Fibroblast of pulmonary artery (primary cell): ENCODE results near the gene A1CF.
A peak's percentile ranks its signal among the peaks of the same experiment; 100 is the strongest.

Source experiments
- DNase-seq: peaks from one replicate; pipeline ENCODE4 v3.0.0-alpha.2; 2010; ENCODE audit warnings: low read depth
- H3K4me3 ChIP-seq: replicated peaks from 2 replicates; pipeline ENCODE4 v1.5.1; 2011; ENCODE audit warnings: low read depth, mild to moderate bottlenecking, control low read depth, low read length, moderate library complexity
- TF ChIP-seq, protein P1 (sequence below): IDR thresholded peaks from 2 replicates; pipeline ENCODE4 v1.5.1; 2011; ENCODE audit warnings: mild to moderate bottlenecking, control low read depth, low read length, inconsistent platforms; ENCODE audit errors: missing control alignments

The A1CF gene

GRCh38 chr10:50850578-50851230 lies 34.7 kb downstream of the A1CF start:
- TF ChIP-seq, protein P1, sequence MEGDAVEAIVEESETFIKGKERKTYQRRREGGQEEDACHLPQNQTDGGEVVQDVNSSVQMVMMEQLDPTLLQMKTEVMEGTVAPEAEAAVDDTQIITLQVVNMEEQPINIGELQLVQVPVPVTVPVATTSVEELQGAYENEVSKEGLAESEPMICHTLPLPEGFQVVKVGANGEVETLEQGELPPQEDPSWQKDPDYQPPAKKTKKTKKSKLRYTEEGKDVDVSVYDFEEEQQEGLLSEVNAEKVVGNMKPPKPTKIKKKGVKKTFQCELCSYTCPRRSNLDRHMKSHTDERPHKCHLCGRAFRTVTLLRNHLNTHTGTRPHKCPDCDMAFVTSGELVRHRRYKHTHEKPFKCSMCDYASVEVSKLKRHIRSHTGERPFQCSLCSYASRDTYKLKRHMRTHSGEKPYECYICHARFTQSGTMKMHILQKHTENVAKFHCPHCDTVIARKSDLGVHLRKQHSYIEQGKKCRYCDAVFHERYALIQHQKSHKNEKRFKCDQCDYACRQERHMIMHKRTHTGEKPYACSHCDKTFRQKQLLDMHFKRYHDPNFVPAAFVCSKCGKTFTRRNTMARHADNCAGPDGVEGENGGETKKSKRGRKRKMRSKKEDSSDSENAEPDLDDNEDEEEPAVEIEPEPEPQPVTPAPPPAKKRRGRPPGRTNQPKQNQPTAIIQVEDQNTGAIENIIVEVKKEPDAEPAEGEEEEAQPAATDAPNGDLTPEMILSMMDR, result no peak
- peak; percentile 4 for DNase-seq
- H3K4me3 ChIP-seq, result no peak overlapping the region

- TF ChIP-seq, protein P1, result no peak
- no peak overlapping the region for H3K4me3 ChIP-seq
- DNase-seq, result no peak
These were observed 38.7 kb downstream of the A1CF start for GRCh38 chr10:50846753-50847152.

DNA sequence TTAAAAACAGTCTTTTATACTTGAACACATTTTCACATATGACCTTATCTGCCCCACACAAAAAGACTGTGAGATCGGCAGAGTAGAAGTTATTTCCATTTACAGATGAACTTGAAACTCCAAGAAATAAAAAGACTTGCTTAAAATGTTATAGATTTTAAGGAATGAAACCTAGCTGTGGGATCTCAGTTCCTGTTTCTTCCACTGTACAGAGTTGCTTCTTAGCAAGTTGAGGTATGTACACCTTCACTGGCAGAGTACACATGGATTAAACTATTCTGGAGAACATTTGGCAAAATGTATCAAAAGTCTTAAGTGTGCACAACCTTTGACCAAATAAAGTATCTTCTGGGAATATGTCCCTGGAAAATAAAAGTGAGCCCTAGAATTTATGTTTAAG lies 48.3 kb downstream of the A1CF start:
- no peak overlapping the region for H3K4me3 ChIP-seq
- TF ChIP-seq, protein P1, result no peak
- no peak for DNase-seq

DNA sequence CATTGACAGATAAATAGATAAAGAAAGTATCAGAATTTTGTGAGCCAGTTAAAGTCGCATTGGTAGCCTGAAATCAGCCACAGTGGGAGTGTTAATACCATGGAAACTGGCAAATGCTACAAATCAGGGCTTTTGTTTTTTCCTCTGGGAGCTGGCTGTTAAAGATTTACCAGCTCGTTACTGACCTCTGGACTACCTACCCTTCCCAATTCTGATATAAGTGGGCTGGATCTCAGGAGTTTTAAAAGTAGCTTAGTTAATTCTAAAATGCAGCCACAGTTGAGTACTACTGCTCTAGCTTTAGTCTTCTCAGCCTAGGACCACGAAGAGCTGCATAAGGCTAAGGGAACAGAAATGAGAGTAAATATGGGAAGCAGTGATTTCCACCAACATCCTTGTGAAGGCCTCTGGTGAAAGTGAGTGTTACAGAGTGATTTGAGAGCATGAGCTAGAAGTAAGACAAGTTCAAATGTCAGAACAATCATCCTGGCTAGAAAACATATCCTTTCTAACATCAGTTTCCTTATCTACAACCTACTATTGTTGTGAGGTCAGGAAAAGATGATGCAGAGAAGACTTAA lies 53.2 kb downstream of the A1CF start:
- H3K4me3 ChIP-seq, result no peak overlapping the region
- DNase-seq, result no peak
- TF ChIP-seq, protein P1, result no peak

- TF ChIP-seq, protein P1, result no peak
- DNase-seq, result no peak
- no peak overlapping the region for H3K4me3 ChIP-seq
These were observed 55.4 kb downstream of the A1CF start for GRCh38 chr10:50830066-50830465.

DNA sequence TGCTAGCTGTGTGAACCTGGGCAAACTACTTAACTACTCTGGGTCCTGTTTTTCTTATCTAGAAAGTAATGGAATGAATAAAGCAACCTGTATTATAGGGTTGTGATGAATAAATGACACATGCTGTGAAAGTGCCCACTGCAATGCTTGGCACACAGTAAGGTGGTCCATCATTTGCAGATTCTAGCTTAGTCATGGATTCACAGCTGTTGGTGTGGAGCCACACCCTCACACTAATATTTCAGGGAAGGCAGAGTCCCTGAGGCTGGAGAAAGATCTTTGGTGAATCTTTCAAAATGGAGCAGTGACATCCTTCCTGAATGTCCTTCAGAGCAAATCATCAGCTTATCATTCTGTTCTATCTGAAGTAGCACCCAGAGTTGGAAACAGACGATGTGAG lies 60.6 kb downstream of the A1CF start:
- DNase-seq, result no peak
- no peak overlapping the region for H3K4me3 ChIP-seq
- TF ChIP-seq, protein P1, result no peak

DNA sequence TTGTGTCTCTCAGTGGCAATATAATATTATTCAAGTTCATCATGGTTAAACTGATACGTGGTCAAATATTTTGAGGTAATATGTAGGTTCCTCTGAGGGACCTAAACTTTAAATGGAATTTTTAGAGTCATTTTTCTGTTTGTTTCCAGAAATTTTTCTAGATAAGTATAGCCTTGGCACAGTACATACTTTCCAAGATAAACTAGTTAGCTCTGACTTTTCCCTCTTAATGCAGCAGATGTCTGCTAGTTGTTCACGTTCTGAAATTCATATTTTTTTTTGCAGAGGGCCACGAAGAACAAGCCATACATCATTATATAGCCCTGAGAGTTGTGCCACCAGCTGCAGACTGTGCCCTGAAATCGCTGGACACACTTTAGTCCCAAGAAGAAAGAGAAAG lies 61.6 kb downstream of the A1CF start:
- no peak for DNase-seq
- TF ChIP-seq, protein P1, result no peak
- H3K4me3 ChIP-seq, result no peak overlapping the region
